Hindlimb muscle (tissue), 1 donor: Measurements from ENCODE around the gene SPRY4. TPM values are rescaled to one million over a fixed set of nuclear protein-coding genes. Genes with fewer than 3 reads are reported as not detected.
A peak's percentile ranks its signal among the peaks of the same experiment; 100 is the strongest.
"Not testable (repeated sequence)": the region's sequence is repeated elsewhere in the genome, so short reads cannot be mapped to it uniquely, and the experiment has no call there.

Source experiments
- DNase-seq: peaks from one replicate; pipeline ENCODE4 v3.0.0-alpha.2; 2013
- polyA plus RNA-seq: library from polyadenylated mRNA; unstranded; fragments of 120-200 nt; gene quantifications from one replicate; pipeline ENCODE4 v1.2.1, GENCODE V29; 2013; ENCODE audit not compliant: insufficient read length

The SPRY4 gene
- polyA plus RNA-seq, 1 donor = 47.3 TPM

GRCh38 chr5:142292808-142293207 is 32.0 kb downstream of the SPRY4 start:
- DNase-seq = no peak

- no peak for DNase-seq
Observed at GRCh38 chr5:142292249-142292648, 32.6 kb downstream of the SPRY4 start.

GRCh38 chr5:142290577-142291299 is 34.1 kb downstream of the SPRY4 start:
- no peak for DNase-seq

GRCh38 chr5:142289708-142290576 is 34.9 kb downstream of the SPRY4 start:
- peak; percentile 54 for DNase-seq

- DNase-seq = no peak
Observed at GRCh38 chr5:142287973-142288313, 36.9 kb downstream of the SPRY4 start.

GRCh38 chr5:142287096-142287972 is 37.5 kb downstream of the SPRY4 start:
- no peak for DNase-seq

- no peak for DNase-seq
Observed at GRCh38 chr5:142286111-142286510, 38.7 kb downstream of the SPRY4 start.

- DNase-seq = no peak
Observed at GRCh38 chr5:142283304-142283703, 41.5 kb downstream of the SPRY4 start.

GRCh38 chr5:142281966-142282365 is 42.9 kb downstream of the SPRY4 start:
- no peak for DNase-seq

- DNase-seq = no peak
Observed at GRCh38 chr5:142281008-142281367, 43.8 kb downstream of the SPRY4 start.

- no peak for DNase-seq
Observed at GRCh38 chr5:142280066-142281007, 44.5 kb downstream of the SPRY4 start.

- DNase-seq = no peak
Observed at GRCh38 chr5:142278627-142279026, 46.2 kb downstream of the SPRY4 start.

GRCh38 chr5:142277796-142278195 is 47.0 kb downstream of the SPRY4 start:
- no peak for DNase-seq

GRCh38 chr5:142276517-142276916 is 48.3 kb downstream of the SPRY4 start:
- DNase-seq = no peak

- DNase-seq = no peak
Observed at GRCh38 chr5:142275496-142275895, 49.3 kb downstream of the SPRY4 start.

- DNase-seq = not testable (repeated sequence)
Observed at GRCh38 chr5:142272596-142272995, 52.2 kb downstream of the SPRY4 start.

GRCh38 chr5:142264084-142264483 is 60.7 kb downstream of the SPRY4 start:
- DNase-seq = not testable (repeated sequence)

GRCh38 chr5:142263346-142263745 is 61.5 kb downstream of the SPRY4 start:
- no peak for DNase-seq

GRCh38 chr5:142262683-142263082 is 62.1 kb downstream of the SPRY4 start:
- no peak for DNase-seq
